ENCODE measurements around the gene MFSD1.

DNA sequence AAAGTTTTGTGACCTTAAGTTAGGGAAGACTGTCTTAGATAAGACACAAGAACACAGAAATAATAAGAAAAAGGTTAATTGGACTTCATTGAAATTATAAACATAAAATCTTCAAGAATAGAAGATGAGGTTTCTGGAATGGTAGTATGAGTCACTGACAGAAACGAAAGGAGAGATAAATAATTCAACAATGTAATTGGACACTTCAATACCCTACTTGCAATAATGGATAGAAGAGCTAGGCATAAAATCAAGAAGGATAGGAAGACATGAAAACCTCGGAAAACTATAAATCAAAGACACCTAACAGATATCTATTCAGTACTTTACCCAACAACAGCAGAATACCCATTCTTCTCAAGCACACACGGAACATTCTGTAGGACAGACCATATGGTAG, 15.9 kb upstream of the MFSD1 start:
- TF ChIP-seq, protein P1, sequence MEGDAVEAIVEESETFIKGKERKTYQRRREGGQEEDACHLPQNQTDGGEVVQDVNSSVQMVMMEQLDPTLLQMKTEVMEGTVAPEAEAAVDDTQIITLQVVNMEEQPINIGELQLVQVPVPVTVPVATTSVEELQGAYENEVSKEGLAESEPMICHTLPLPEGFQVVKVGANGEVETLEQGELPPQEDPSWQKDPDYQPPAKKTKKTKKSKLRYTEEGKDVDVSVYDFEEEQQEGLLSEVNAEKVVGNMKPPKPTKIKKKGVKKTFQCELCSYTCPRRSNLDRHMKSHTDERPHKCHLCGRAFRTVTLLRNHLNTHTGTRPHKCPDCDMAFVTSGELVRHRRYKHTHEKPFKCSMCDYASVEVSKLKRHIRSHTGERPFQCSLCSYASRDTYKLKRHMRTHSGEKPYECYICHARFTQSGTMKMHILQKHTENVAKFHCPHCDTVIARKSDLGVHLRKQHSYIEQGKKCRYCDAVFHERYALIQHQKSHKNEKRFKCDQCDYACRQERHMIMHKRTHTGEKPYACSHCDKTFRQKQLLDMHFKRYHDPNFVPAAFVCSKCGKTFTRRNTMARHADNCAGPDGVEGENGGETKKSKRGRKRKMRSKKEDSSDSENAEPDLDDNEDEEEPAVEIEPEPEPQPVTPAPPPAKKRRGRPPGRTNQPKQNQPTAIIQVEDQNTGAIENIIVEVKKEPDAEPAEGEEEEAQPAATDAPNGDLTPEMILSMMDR (conservative IDR thresholded peaks at IDR 0.05), result no peak
- TF ChIP-seq EZH2 (IDR thresholded peaks at IDR 0.05; ENCODE audit: low read depth), result no peak

Data from PC-9 (cell line).